Activated naive CD8-positive, alpha-beta T cell treated with anti-CD3 and anti-CD28 coated beads for 36 hours (primary cell): Measurements from ENCODE around the gene CFAP77. TPM values are rescaled to one million over a fixed set of nuclear protein-coding genes. Genes with fewer than 3 reads are reported as not detected.
A peak's percentile ranks its signal among the peaks of the same experiment; 100 is the strongest.

Source experiments
- DNase-seq: peaks from one replicate; pipeline ENCODE4 v3.0.0; 2021
- H3K27ac Mint-ChIP-seq: one replicate; pipeline ENCODE4 v1.8.0; 2022; ENCODE audit warnings: mild to moderate bottlenecking, moderate library complexity, mixed read lengths
- H3K27me3 Mint-ChIP-seq: one replicate; pipeline ENCODE4 v1.8.0; 2022; ENCODE audit warnings: mild to moderate bottlenecking, mixed read lengths
- H3K36me3 Mint-ChIP-seq: one replicate; pipeline ENCODE4 v1.8.0; 2021; ENCODE audit warnings: mild to moderate bottlenecking, mixed read lengths
- H3K4me1 Mint-ChIP-seq: one replicate; pipeline ENCODE4 v1.8.0; 2021; ENCODE audit warnings: mixed read lengths
- H3K4me3 Mint-ChIP-seq: one replicate; pipeline ENCODE4 v1.8.0; 2022; ENCODE audit warnings: mild to moderate bottlenecking, moderate library complexity, mixed read lengths
- H3K9me3 Mint-ChIP-seq: one replicate; pipeline ENCODE4 v1.8.0; 2022; ENCODE audit warnings: mixed read lengths
- total RNA-seq, 2 experiments: library from RNA; stranded (reverse); gene quantifications; one replicate each; pipeline ENCODE4 v1.2.3, GENCODE V29; 2021

Gene CFAP77
- total RNA-seq, 2 experiments from 2014 or later = not detected

- Mint-ChIP-seq H3K4me3 (no peak overlapping the region), H3K27ac (no peak overlapping the region), H3K27me3 (peaks cover 81% of the 10 kb centered on the region), H3K4me1 (no peaks in the 10 kb centered on the region), H3K36me3 (no peaks in the 10 kb centered on the region), H3K9me3 (no peaks in the 10 kb centered on the region)
- DNase-seq = no peak
Observed at GRCh38 chr9:132423503-132423902, 13.5 kb downstream of the CFAP77 start.

- H3K9me3 Mint-ChIP-seq = no peaks in the 10 kb centered on the region
- no peaks in the 10 kb centered on the region for H3K36me3 Mint-ChIP-seq
- DNase-seq = no peak
- H3K4me3 Mint-ChIP-seq = no peak overlapping the region
- H3K27ac Mint-ChIP-seq = no peak overlapping the region
- no peaks in the 10 kb centered on the region for H3K4me1 Mint-ChIP-seq
- H3K27me3 Mint-ChIP-seq = peaks cover 78% of the 10 kb centered on the region
Observed at GRCh38 chr9:132424857-132425674, 15.1 kb downstream of the CFAP77 start.

DNA sequence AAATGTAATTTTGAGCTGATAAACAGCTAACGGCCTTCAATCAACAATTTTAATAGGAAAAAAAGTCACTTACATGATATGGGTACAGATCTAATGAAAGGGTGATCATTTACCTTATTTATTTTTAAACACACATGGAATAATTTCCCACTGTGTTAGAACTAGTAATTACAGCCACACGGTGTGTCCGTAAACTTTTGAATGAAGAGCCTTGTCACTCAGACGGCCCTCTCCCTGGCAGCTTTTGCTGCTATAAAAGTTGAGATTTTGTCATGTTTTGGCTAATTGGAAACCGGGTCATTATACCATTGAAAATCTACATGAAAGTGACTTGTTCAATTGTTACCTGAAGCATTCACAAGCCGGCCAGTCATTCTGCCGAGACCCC, 15.7 kb downstream of the CFAP77 start:
- Mint-ChIP-seq H3K36me3 (no peaks in the 10 kb centered on the region), H3K27me3 (peaks cover 79% of the 10 kb centered on the region), H3K9me3 (no peaks in the 10 kb centered on the region), H3K4me1 (no peaks in the 10 kb centered on the region), H3K27ac (no peak overlapping the region), H3K4me3 (no peak overlapping the region)
- DNase-seq = no peak

- Mint-ChIP-seq H3K27ac (no peak overlapping the region), H3K9me3 (no peaks in the 10 kb centered on the region), H3K36me3 (no peaks in the 10 kb centered on the region), H3K4me3 (no peak overlapping the region), H3K4me1 (no peaks in the 10 kb centered on the region), H3K27me3 (peaks cover 87% of the 10 kb centered on the region)
- DNase-seq = no peak
Observed at GRCh38 chr9:132426639-132427414, 16.8 kb downstream of the CFAP77 start.

DNA sequence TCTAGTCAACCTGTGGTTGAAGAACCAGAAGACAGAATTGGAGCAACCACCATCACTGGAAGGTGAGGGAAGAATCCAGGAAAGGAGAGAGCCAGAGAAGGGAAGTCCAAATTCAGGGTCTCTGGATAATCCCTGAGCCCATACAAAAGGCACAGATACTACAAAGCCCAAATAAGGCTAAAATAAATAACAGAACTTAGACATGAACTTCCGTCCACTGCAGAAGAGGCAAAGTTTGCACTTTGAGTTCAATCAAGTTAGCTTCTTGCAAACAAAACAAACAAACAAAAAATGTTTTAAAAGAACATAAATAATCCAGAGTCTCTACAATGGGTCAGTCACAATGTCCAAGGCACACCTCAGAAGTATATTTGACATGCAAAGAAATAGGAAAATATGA, 21.0 kb downstream of the CFAP77 start:
- Mint-ChIP-seq H3K4me3 (no peak overlapping the region), H3K27me3 (peaks cover 78% of the 10 kb centered on the region), H3K4me1 (no peaks in the 10 kb centered on the region), H3K27ac (no peak overlapping the region), H3K36me3 (no peaks in the 10 kb centered on the region), H3K9me3 (no peaks in the 10 kb centered on the region)
- no peak for DNase-seq

DNA sequence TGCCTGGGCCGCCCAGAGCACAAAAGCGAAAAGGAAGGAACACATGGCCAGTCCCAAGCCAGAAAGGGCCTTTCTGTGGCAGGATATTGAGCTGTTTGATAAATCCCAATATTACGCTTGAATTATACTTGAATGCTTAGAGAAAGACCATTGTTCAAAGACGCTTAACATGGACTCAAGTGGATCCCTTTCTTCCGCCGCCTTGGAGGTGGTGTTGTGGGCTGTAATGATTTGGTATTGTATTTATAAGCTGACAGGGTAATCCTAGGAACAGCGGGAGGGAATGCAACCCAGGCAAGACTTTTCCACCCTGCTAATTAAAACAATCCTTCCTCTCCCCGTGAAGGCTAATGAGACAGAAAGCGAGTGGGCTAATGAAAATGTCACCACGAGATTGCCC, 24.9 kb downstream of the CFAP77 start:
- Mint-ChIP-seq H3K27ac (no peak overlapping the region), H3K27me3 (peaks cover 55% of the 10 kb centered on the region), H3K9me3 (no peaks in the 10 kb centered on the region), H3K4me3 (no peak overlapping the region), H3K4me1 (no peaks in the 10 kb centered on the region), H3K36me3 (no peaks in the 10 kb centered on the region)
- DNase-seq = no peak

GRCh38 chr9:132439153-132439552, 29.1 kb downstream of the CFAP77 start:
- DNase-seq = no peak
- Mint-ChIP-seq H3K36me3 (no peaks in the 10 kb centered on the region), H3K4me1 (no peaks in the 10 kb centered on the region), H3K4me3 (no peak overlapping the region), H3K9me3 (no peaks in the 10 kb centered on the region), H3K27ac (no peak overlapping the region), H3K27me3 (peaks cover 58% of the 10 kb centered on the region)

DNA sequence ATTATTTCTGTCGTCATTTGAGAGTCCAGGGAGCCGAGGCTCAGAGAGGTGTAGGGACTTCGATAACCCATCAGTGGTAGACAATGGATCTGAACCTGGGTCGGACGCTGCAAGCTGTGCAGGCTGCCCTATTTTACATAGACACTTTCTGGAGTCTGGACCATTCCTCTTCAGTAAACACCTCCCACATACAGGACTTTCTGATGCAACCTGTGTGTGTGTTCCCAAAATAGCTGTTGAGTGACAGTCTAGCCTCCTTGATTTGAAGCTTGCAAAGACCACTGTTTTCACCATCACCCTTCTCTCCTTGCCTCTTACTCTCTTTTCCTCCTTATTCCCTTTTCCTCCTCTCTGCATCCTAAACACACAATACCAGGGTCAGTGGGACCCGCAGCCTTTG, 30.7 kb downstream of the CFAP77 start:
- no peak for DNase-seq
- H3K27me3 Mint-ChIP-seq = peaks cover 62% of the 10 kb centered on the region
- no peak overlapping the region for H3K27ac Mint-ChIP-seq
- no peaks in the 10 kb centered on the region for H3K36me3 Mint-ChIP-seq
- H3K4me3 Mint-ChIP-seq = no peak overlapping the region
- H3K9me3 Mint-ChIP-seq = no peaks in the 10 kb centered on the region
- H3K4me1 Mint-ChIP-seq = no peaks in the 10 kb centered on the region

- no peak overlapping the region for H3K4me3 Mint-ChIP-seq
- H3K27me3 Mint-ChIP-seq = peaks cover 68% of the 10 kb centered on the region
- no peaks in the 10 kb centered on the region for H3K36me3 Mint-ChIP-seq
Observed at GRCh38 chr9:132441404-132441803, 31.4 kb downstream of the CFAP77 start.

GRCh38 chr9:132443951-132444607, 34.1 kb downstream of the CFAP77 start:
- Mint-ChIP-seq H3K36me3 (no peaks in the 10 kb centered on the region), H3K27ac (no peak overlapping the region), H3K27me3 (peaks cover 83% of the 10 kb centered on the region), H3K4me1 (no peaks in the 10 kb centered on the region), H3K9me3 (no peaks in the 10 kb centered on the region), H3K4me3 (no peak overlapping the region)
- no peak for DNase-seq

More at GRCh38 chr9:132441404-132441803, 31.4 kb downstream of the CFAP77 start:
- H3K4me1 Mint-ChIP-seq = no peaks in the 10 kb centered on the region
- no peak overlapping the region for H3K27ac Mint-ChIP-seq
- no peaks in the 10 kb centered on the region for H3K9me3 Mint-ChIP-seq
- no peak for DNase-seq

DNA sequence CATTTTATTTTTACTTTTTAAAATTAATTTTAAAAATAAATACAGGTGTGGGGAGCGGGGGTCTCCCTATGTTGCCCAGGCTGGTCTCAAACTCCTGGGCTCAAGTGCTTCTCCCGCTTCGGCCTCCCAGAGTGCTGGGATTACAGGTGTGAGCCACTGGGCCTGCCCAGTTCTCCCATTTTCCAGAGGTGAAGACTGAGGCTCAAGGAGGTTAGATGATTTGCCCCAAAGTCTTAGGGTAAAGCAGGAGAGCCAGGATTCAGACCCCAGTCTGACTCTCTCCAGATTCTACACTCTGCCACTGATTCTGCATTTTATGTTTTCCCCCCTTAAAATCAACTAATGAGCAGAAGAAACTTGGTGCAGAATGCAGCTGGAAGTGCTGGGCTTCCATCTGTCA, 36.9 kb downstream of the CFAP77 start:
- H3K27me3 Mint-ChIP-seq = peaks cover 86% of the 10 kb centered on the region
- peaks cover 11% of the 10 kb centered on the region for H3K4me1 Mint-ChIP-seq
- H3K9me3 Mint-ChIP-seq = no peaks in the 10 kb centered on the region

GRCh38 chr9:132447346-132447745, 37.3 kb downstream of the CFAP77 start:
- Mint-ChIP-seq H3K9me3 (no peaks in the 10 kb centered on the region), H3K27ac (no peak overlapping the region), H3K4me1 (peaks cover 11% of the 10 kb centered on the region), H3K27me3 (peaks cover 86% of the 10 kb centered on the region), H3K4me3 (no peak overlapping the region), H3K36me3 (no peaks in the 10 kb centered on the region)
- no peak for DNase-seq

More for the DNA sequence above, 36.9 kb downstream of the CFAP77 start:
- DNase-seq = no peak
- H3K27ac Mint-ChIP-seq = no peak overlapping the region
- no peak overlapping the region for H3K4me3 Mint-ChIP-seq
- H3K36me3 Mint-ChIP-seq = no peaks in the 10 kb centered on the region

DNA sequence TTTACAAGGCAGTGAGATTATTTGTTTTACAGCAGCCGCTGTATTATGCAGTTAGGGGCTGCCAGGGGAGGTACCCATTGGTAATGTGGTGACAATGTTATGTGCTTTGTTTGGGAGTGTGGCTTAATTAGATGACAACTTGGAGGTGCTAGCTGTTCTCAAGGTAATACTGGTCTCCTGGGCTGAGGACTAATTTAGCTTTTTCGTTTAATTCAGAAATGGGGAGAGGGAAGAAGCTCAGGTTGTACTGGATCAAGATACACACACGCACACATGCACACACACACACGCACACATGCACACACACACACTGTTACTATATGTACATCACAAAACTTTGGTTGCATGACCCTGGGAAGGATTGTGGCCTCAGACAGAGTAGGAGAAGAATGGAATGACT, 37.9 kb downstream of the CFAP77 start:
- no peak overlapping the region for H3K27ac Mint-ChIP-seq
- no peak for DNase-seq
- no peak overlapping the region for H3K4me3 Mint-ChIP-seq
- H3K4me1 Mint-ChIP-seq = peaks cover 11% of the 10 kb centered on the region
- no peaks in the 10 kb centered on the region for H3K36me3 Mint-ChIP-seq
- H3K27me3 Mint-ChIP-seq = peaks cover 86% of the 10 kb centered on the region
- H3K9me3 Mint-ChIP-seq = no peaks in the 10 kb centered on the region

GRCh38 chr9:132451276-132451675, 41.3 kb downstream of the CFAP77 start:
- no peak overlapping the region for H3K27ac Mint-ChIP-seq
- peak; percentile 50 for DNase-seq
- no peak overlapping the region for H3K4me3 Mint-ChIP-seq
- H3K9me3 Mint-ChIP-seq = no peaks in the 10 kb centered on the region
- H3K4me1 Mint-ChIP-seq = peaks cover 11% of the 10 kb centered on the region
- no peaks in the 10 kb centered on the region for H3K36me3 Mint-ChIP-seq
- H3K27me3 Mint-ChIP-seq = peaks cover 64% of the 10 kb centered on the region

DNA sequence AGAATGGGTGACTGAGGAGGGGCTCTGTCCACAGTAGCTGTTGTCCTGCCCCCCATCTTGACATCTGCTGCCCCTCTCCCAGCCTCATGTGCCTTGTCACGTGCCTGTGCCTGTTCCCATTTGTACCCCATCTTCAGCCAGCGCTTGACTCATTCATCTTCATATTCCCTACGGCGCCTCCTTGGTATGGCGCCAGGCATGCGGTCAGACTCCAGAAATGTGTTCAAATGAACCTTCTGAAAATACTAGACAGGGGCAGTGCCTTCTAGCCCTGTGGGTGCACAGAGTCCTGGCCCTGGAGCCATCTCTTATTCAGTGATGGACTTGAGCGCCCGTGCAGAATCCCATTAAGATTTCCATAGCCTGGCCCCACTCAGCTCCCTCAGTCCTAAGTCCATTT, 46.2 kb downstream of the CFAP77 start:
- H3K9me3 Mint-ChIP-seq = no peaks in the 10 kb centered on the region
- no peak overlapping the region for H3K27ac Mint-ChIP-seq
- peaks cover 36% of the 10 kb centered on the region for H3K27me3 Mint-ChIP-seq
- H3K4me3 Mint-ChIP-seq = no peak overlapping the region
- no peak for DNase-seq
- peaks cover 2% of the 10 kb centered on the region for H3K4me1 Mint-ChIP-seq
- no peaks in the 10 kb centered on the region for H3K36me3 Mint-ChIP-seq
